ENCODE measurements around the gene RNLS. TPM values are rescaled to one million over a fixed set of nuclear protein-coding genes. Genes with fewer than 3 reads are reported as not detected.

Gene RNLS
- total RNA-seq, 4 donors from 2014 or later: 10.6 to 38.7 (median 28.2) TPM

GRCh38 chr10:88239212-88239611 lies 343.9 kb downstream of the RNLS start:
- intact Hi-C loops (cut with DNase I): no loop called here
- 85 to 93% methylated on average over 2 of the region's 2 CpGs for WGBS, 2 donors
- peak overlapping the region; percentile 42 to 78 (median 58) for H3K27ac ChIP-seq
- no peaks in the 10 kb centered on the region for H3K9me3 ChIP-seq
- DNase-seq: no peak
- no peaks in the 10 kb centered on the region for H3K27me3 ChIP-seq
- no peak for TF ChIP-seq CTCF (IDR thresholded peaks at IDR 0.05)
- TF ChIP-seq POLR2A (IDR thresholded peaks at IDR 0.05): no peak
- H3K4me1 ChIP-seq: peaks cover 38 to 41% of the 10 kb centered on the region in 2 donors
- no peak overlapping the region for H3K4me3 ChIP-seq (replicated peaks in 1 of 3)
- H3K36me3 ChIP-seq: no peaks in the 10 kb centered on the region

DNA sequence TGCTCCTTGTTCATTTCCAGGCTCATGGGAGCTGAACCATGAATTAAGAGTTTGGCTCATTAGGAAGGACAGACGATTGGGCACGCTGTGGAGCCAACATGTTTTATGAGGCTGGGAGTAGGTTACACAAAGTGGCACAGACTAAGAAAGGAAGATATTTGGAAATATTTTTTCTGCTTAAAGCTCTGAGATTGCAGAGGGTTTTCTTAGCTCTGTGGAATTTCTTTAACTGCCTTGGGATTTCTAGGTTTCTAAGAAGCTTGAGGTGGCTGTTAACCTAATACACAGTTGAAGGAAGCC lies 344.6 kb downstream of the RNLS start:
- peak overlapping the region; percentile 42 to 78 (median 58) for H3K27ac ChIP-seq
- WGBS, 2 donors: 15 to 22% methylated on average over 2 of the region's 2 CpGs
- H3K4me3 ChIP-seq (replicated peaks in 1 of 3): no peak overlapping the region
- H3K9me3 ChIP-seq: no peaks in the 10 kb centered on the region
- peak; percentile 44 to 60 for DNase-seq
- intact Hi-C loops (cut with DNase I): no loop called here
- H3K27me3 ChIP-seq: no peaks in the 10 kb centered on the region
- peaks cover 41 to 44% of the 10 kb centered on the region in 2 donors for H3K4me1 ChIP-seq
- H3K36me3 ChIP-seq: no peaks in the 10 kb centered on the region
- TF ChIP-seq POLR2A (IDR thresholded peaks at IDR 0.05) (no peak), CTCF (IDR thresholded peaks at IDR 0.05) (no peak)

DNA sequence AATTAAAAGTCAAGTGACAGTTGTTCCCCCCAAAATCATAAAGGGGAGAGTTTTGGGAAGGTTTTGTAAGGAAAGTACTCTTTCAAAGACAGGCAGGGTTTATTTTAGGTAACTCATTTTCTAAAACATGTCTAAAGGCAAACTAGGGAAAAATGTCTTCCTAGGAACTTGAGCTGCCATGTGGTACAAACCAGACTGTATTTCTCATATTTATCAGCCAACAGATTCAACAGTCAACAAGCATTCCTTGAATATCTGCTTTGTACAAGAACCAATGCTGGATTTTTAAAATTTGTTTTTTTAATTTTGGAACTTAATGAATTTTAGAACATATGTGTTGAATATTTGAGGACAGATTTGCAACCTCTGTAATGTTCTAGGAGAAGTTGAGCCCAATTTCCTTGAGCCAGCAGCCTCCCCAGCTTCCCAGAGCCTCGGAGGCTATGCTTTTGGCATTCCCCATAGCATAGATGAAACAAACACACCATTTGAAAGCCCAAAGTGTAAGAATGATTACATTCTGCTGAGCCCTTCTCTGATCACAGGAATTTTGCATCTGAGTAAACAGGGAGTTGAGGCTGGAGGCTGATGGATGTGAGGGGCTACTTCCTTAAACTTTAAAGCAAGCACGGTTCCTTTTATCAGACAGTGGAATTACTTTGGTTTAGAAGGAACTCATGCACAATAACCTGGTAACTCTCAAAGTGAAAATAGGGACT lies 345.1 kb downstream of the RNLS start:
- TF ChIP-seq CTCF (IDR thresholded peaks at IDR 0.05): no peak
- TF ChIP-seq POLR2A (IDR thresholded peaks at IDR 0.05): no peak
- intact Hi-C loops (cut with DNase I): no loop called here
- Histone ChIP-seq H3K4me1 (peaks cover 45 to 49% of the 10 kb centered on the region in 2 donors), H3K27me3 (no peaks in the 10 kb centered on the region), H3K4me3 (replicated peaks in 1 of 3) (no peak overlapping the region), H3K27ac (peak overlapping the region; percentile 42 to 78 (median 58)), H3K36me3 (no peaks in the 10 kb centered on the region), H3K9me3 (no peaks in the 10 kb centered on the region)
- 15 to 29% methylated on average over 2 of the region's 2 CpGs for WGBS, 2 donors
- DNase-seq: no peak

DNA sequence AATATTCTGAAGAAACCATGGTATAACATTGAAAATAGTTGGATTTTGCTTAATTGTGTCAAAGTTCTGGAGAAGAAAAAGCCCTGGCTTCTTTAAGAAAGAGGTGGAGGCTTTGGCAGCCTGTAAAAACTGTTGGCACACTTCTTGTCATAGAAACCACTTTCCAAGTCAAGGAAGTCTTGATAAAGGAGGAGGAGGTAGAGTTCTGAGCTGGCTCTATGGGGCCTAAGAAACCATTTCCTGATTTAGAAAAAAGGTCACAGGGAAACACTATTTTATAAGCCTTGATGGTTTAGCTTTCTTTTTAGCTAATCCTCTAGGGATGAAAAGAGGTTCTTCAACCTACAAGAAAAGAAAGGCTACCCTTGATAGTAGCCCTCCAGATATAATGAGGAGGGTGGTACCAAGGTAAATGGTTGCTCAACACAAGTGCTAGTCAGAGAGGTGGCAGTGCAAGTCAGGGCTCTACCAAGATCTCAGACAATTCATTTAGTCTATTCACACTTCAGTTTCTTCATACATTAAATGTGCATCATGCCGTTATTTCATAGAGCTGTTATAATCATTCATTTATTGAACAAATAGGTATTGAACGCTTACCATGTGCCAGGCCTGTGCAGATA lies 346.9 kb downstream of the RNLS start:
- Histone ChIP-seq H3K4me1 (peaks cover 52 to 57% of the 10 kb centered on the region in 2 donors), H3K27ac (peak overlapping the region in 2 of 3 donors; percentile 13 to 45), H3K27me3 (no peaks in the 10 kb centered on the region), H3K4me3 (replicated peaks in 1 of 3) (no peak overlapping the region), H3K36me3 (no peaks in the 10 kb centered on the region), H3K9me3 (no peaks in the 10 kb centered on the region)
- WGBS, 2 donors: 96 to 97% methylated on average over 2 of the region's 2 CpGs
- intact Hi-C loops (cut with DNase I): no loop called here
- DNase-seq: peak; percentile 39 to 42
- TF ChIP-seq POLR2A (IDR thresholded peaks at IDR 0.05): no peak
- no peak for TF ChIP-seq CTCF (IDR thresholded peaks at IDR 0.05)

- WGBS, 2 donors: 20 to 41% methylated on average over 4 of the region's 4 CpGs
These were observed 348.8 kb downstream of the RNLS start for GRCh38 chr10:88234297-88234696.

More at GRCh38 chr10:88234297-88234696, 348.8 kb downstream of the RNLS start:
- no peaks in the 10 kb centered on the region for H3K9me3 ChIP-seq
- no peak overlapping the region for H3K4me3 ChIP-seq (replicated peaks in 1 of 3)
- H3K36me3 ChIP-seq: no peaks in the 10 kb centered on the region
- DNase-seq: peak; percentile 74 to 79
- peak overlapping the region; percentile 9 to 43 (median 15) for H3K27ac ChIP-seq
- intact Hi-C loops (cut with DNase I): no loop called here
- no peaks in the 10 kb centered on the region for H3K27me3 ChIP-seq
- no peak for TF ChIP-seq POLR2A (IDR thresholded peaks at IDR 0.05)
- TF ChIP-seq CTCF (IDR thresholded peaks at IDR 0.05): no peak
- H3K4me1 ChIP-seq: peaks cover 49 to 53% of the 10 kb centered on the region in 2 donors

Measured in thyroid gland (tissue), 4 donors.